A673 (cell line): ENCODE results near the gene RNF223.

Source experiments
- EZH2 ChIP-seq: fragments of 200-600 bp; sonication (generic); IDR thresholded peaks from 2 replicates; pipeline ENCODE4 v1.6.1; 2017; ENCODE audit warnings: borderline replicate concordance, low read depth, mild to moderate bottlenecking, mixed read lengths, antibody characterized with exemption, low read length; ENCODE audit not compliant: poor library complexity, severe bottlenecking
- TF ChIP-seq, protein P1 (sequence below): fragments of 300-800, 200-600 bp; sonication (generic); conservative IDR thresholded peaks from 2 replicates; pipeline ENCODE4 v1.5.1; 2017; ENCODE audit warnings: low read depth, mild to moderate bottlenecking, antibody characterized with exemption, low read length, moderate library complexity, mixed read lengths

DNA sequence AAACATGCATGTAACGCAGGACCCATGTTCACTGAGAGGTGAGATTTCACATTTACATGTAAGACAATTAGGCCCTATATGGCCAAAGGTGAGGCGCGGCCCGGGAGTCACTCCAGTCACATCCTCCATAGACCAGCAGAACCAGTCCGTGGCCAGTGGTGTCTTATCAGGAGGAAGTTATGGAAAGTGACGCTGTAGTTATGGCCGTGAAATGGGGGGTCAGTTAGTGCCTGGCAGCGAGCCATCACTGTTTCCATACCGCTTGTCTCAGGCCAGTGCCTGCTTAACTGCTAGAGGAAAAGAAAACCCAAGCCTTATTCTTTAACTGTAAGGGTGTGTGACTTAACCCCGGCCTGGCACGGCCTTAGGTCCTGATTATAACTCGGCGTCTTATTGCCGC is 35.6 kb upstream of the RNF223 start:
- TF ChIP-seq, protein P1, sequence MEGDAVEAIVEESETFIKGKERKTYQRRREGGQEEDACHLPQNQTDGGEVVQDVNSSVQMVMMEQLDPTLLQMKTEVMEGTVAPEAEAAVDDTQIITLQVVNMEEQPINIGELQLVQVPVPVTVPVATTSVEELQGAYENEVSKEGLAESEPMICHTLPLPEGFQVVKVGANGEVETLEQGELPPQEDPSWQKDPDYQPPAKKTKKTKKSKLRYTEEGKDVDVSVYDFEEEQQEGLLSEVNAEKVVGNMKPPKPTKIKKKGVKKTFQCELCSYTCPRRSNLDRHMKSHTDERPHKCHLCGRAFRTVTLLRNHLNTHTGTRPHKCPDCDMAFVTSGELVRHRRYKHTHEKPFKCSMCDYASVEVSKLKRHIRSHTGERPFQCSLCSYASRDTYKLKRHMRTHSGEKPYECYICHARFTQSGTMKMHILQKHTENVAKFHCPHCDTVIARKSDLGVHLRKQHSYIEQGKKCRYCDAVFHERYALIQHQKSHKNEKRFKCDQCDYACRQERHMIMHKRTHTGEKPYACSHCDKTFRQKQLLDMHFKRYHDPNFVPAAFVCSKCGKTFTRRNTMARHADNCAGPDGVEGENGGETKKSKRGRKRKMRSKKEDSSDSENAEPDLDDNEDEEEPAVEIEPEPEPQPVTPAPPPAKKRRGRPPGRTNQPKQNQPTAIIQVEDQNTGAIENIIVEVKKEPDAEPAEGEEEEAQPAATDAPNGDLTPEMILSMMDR, result no peak
- TF ChIP-seq EZH2, result no peak
